HPDE6-E6E7 (cell line): ENCODE results near the gene RBM33.
"Not testable (repeated sequence)": the region's sequence is repeated elsewhere in the genome, so short reads cannot be mapped to it uniquely, and the experiment has no call there.

Experiments used
- DNase-seq: peaks from one replicate; pipeline ENCODE4 v3.0.0; 2011; ENCODE audit warnings: missing footprints; ENCODE audit errors: extremely low spot score

RBM33 gene

GRCh38 chr7:155807789-155808548, 163.5 kb downstream of the RBM33 start:
- no peak for DNase-seq

DNA sequence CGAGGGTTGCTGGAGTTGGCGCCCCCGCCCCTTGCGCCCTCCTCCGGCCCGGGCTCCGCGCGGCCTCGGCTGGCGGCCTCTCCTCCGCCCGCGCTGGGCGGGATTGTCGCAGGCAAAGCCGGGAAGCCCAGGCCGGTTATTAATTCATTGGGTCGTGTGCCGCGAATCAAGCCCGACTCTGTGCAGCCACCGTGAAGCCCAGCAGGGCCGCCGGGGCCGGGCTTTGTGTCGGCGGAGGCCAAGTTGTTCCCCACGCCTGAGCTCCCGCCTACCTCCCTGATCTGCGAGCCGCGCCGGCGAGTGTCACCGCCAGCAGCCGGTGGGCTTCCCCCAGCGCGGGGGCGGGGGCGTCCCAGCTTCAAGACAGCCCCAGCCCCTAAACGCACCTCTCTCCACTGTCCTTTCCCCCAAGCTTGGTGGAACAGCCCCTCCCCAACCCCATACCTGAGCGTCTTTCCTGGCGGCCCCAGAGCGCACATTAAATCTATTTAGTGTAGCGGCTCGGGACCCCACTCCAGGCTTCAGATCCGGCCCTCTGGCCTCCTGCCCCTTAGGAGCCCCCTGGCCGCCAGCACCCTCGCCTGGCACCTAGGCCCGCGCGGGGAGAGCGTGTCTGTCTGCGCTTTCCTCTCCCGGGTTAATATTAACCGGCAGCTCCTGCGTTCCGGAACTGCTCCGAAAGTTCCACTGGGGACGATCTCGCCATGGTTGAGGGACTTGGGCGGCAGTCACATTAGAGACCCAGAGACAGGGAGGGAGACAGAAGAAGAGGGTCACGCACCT, 164.3 kb downstream of the RBM33 start:
- no peak for DNase-seq

- no peak for DNase-seq
These were observed 165.0 kb downstream of the RBM33 start for GRCh38 chr7:155809332-155809946.

DNA sequence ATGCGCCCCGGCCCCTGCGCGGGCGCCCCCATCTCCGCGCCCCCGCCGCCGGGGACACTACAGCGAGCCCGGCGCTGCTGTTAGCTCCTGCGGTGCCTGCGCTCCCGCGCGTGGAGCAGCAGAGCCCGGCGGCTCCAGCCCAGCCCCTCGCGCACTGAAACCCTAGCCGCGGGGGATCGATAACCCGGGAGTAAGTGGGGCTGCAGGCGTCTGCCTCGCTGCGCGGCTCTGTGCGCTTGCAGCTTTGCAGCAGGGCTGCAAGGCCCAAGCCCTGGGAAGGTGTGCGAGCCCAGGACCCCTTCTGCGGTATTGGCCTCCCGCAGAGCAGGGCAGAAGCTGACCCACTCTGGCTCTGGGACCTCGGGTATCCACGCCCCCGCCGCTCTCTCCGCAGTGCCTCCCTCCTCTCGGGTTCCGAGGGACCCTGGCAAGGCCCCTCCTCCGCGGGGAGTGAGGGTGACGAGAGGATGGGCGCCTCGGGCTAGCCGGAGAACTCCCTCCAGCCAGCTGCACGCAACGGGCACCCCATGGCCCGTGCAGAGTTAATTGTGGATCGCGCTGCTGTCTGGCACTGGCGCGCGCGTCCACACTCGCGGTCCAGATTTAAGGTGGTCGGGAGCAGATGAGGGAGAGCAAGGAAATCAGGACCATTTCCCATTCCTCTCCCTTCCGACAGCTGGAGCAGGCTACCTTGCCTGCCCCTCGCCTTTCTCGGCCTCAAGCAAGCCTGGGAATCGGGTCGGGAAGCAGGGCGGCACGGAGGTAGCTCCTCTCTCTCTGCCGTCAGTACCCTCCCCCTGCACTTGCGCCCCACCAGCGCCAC, 165.7 kb downstream of the RBM33 start:
- no peak for DNase-seq

GRCh38 chr7:155810770-155811559, 166.5 kb downstream of the RBM33 start:
- no peak for DNase-seq

GRCh38 chr7:155811560-155811894, 167.1 kb downstream of the RBM33 start:
- no peak for DNase-seq

DNA sequence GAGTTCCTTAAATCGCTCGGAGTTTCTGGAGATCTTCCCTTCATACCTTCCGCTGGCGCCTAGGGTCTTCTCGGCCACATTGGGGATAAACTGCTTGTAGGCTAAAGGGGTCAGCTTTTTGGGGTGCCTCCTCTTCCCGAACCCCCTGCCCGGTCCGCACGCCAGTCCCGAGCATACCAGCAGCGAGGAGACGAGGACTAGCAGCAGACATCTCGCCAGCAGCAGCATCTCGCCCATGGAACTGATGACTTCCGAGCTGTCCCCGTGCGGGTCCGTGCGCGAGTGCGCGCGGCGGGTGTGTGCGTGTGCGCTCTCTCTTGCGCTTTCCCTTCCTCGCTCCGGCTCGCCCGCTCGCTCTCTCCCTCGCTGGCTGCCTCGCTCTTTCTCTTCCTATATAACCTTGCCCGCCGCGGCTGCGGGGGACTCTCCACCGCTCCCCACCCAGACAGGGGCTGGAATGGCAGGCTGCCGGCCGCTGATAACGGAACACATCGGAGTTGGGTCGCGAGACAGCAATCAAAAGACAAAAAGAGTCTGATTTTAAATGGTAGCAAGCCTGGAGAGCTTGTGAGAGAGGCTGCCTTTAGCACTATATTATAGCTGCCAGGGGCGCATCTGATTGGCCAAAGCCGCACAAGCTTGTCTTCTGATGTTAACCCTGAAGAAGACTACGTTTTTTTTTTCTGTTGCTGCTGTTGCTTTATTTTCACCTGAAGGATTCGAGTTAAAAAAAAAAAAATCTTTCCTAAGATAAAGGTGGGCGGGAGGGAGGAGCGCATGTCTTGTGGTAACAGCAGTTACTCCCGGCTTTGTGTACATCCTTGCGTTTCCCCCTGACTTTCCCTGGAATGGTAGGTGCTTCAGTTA, 167.7 kb downstream of the RBM33 start, which contains the start of gene SHH:
TSS of gene SHH (minus strand) at position 569 of the 867 bp plus-strand sequence. CDS start at position 228, 341 bp downstream.
- no peak for DNase-seq

DNA sequence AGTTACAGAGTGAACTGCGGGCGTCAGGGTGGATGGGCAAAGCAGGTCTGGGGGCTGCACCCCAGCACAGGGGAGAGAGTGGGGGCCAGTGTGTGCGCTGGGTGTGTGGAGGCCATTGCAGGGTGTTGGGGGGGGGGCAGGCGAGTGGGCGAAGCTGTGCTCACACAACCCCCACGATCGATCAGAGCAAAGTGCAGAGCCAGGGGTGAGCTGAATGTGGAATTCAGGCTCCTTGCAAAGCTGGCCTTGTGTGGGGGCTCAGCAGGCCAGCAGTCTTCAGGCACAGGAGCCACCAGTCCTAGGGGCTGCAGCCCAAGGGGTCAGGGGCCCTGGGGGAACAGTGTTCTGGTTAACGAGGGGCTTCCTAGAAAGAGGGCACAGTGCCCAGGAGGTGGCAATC, 168.7 kb downstream of the RBM33 start:
- no peak for DNase-seq

- no peak for DNase-seq
These were observed 169.3 kb downstream of the RBM33 start for GRCh38 chr7:155813546-155814315.

DNA sequence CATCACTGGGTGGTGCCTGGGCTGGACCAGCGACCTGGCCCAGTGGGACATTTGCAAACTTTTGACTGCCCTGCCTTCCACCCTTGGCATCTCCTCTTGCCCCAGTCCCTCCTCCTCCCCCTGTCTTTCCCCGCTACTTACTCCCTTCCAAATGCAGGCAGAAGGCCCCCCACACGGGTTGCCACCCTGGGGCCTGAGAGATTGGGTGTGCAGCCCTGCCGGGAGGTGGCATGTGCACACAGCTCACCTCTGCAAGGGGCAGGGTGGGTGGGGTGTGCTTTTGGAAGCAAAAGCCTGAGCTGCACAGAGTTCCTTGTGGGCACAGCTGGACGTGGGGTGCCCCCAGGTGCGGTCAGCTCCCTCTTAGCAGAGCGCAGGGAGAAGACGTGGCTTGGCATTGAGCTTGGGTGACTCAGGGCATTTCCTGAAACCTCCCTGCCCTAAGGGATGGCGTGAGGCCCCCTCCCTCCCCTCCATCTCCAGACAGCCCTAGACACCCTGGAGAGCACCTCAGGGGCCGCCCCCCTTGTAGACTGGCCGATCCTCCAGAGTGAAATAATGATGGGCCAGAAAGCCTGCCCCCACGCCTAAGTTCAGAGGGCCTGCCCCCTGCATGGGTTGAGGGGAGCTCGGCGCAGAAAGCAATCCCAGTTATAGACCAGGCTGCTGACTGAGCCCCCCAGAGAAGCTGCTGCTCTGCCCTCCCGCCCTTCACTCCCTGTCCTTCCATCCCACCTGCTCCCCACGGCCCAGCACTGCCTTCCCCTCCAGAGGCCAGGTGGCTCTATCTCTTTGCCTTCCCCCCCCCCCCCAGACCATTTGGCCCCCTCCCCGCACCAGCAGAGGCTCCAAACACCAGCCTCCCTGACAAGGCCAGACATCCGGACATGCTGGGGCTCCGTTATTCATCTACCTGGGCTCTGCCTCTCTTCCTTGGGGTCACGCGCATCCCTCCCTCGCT, 170.1 kb downstream of the RBM33 start:
- no peak for DNase-seq

- DNase-seq: peak; percentile 71
These were observed 171.1 kb downstream of the RBM33 start for GRCh38 chr7:155815332-155816191.

DNA sequence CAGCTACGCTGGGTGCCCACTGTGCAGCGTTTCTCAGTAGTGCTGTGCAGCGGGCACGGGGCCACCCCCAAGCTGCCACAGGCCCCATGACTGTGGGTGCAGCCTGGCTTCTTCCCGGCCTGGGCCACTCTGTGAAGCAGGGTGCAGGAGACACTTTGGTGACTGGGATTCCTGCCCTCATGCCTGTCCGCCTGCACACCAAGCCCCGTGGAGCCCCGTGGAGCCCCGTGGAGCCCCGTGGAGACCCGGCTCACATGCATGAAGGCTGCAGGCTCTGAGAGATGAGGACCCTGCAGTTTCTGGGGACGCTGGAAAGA, 171.7 kb downstream of the RBM33 start:
- no peak for DNase-seq

- no peak for DNase-seq
These were observed 172.5 kb downstream of the RBM33 start for GRCh38 chr7:155816996-155817395.

DNA sequence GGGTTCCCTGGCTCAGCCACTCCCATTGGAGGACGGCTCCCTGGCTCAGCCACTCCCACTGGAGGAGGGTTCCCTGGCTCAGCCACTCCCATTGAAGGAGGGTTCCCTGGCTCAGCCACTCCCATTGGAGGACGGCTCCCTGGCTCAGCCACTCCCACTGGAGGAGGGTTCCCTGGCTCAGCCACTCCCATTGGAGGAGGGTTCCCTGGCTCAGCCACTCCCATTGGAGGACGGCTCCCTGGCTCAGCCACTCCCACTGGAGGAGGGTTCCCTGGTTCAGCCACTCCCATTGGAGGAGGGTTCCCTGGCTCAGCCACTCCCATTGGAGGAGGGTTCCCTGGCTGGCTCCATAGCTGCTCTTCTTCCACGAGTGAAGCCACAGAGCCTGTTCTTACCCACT, 173.1 kb downstream of the RBM33 start:
- DNase-seq: not testable (repeated sequence)

- no peak for DNase-seq
These were observed 173.8 kb downstream of the RBM33 start for GRCh38 chr7:155818154-155818819.

- no peak for DNase-seq
These were observed 174.3 kb downstream of the RBM33 start for GRCh38 chr7:155818820-155819168.

GRCh38 chr7:155819186-155819585, 174.7 kb downstream of the RBM33 start:
- no peak for DNase-seq
